Central memory CD8-positive, alpha-beta T cell (primary cell): ENCODE measurements around the gene BLMH.

Source experiments
- ATAC-seq: fragments of 150-1000 bp; cut with Tn5 transposase; replicated peaks from 2 replicates; pipeline ENCODE4 v1.10.0; 2022; ENCODE audit warnings: mild to moderate bottlenecking, moderate FRiP score, moderate number of reproducible peaks; ENCODE audit not compliant: poor library complexity, severe bottlenecking; ENCODE audit errors: extremely low read depth
- DNase-seq, 2 donors: peaks; one replicate each; pipeline ENCODE4 v3.0.0; 2021; ENCODE audit warnings: low spot score in 2 of 2
- H3K27ac Mint-ChIP-seq: one replicate; pipeline ENCODE4 v1.8.0; 2022; ENCODE audit warnings: low read depth, mild to moderate bottlenecking, moderate library complexity, mixed read lengths
- H3K27me3 Mint-ChIP-seq: one replicate; pipeline ENCODE4 v1.8.0; 2022; ENCODE audit warnings: mixed read lengths
- H3K36me3 Mint-ChIP-seq: one replicate; pipeline ENCODE4 v1.8.0; 2022; ENCODE audit warnings: mild to moderate bottlenecking, moderate library complexity, mixed read lengths; ENCODE audit not compliant: insufficient read depth
- H3K4me1 Mint-ChIP-seq: one replicate; pipeline ENCODE4 v1.8.0; 2022; ENCODE audit warnings: mixed read lengths
- H3K4me3 Mint-ChIP-seq: one replicate; pipeline ENCODE4 v1.8.0; 2022; ENCODE audit warnings: mild to moderate bottlenecking, moderate library complexity, mixed read lengths
- H3K9me3 Mint-ChIP-seq: one replicate; pipeline ENCODE4 v1.8.0; 2022; ENCODE audit warnings: mixed read lengths

BLMH gene

GRCh38 chr17:30200106-30200505 is 91.6 kb downstream of the BLMH start:
- H3K9me3 Mint-ChIP-seq: no peaks in the 10 kb centered on the region
- H3K4me3 Mint-ChIP-seq: no peak overlapping the region
- H3K27ac Mint-ChIP-seq: no peak overlapping the region
- ATAC-seq (no peak), DNase-seq (no peak)
- no peaks in the 10 kb centered on the region for H3K4me1 Mint-ChIP-seq
- H3K27me3 Mint-ChIP-seq: peaks cover 27% of the 10 kb centered on the region
- H3K36me3 Mint-ChIP-seq: no peaks in the 10 kb centered on the region

GRCh38 chr17:30199600-30199999 is 92.1 kb downstream of the BLMH start:
- DNase-seq: no peak
- no peaks in the 10 kb centered on the region for H3K4me1 Mint-ChIP-seq
- ATAC-seq: no peak
- H3K27me3 Mint-ChIP-seq: peaks cover 22% of the 10 kb centered on the region
- no peak overlapping the region for H3K27ac Mint-ChIP-seq
- no peaks in the 10 kb centered on the region for H3K36me3 Mint-ChIP-seq
- no peak overlapping the region for H3K4me3 Mint-ChIP-seq
- no peaks in the 10 kb centered on the region for H3K9me3 Mint-ChIP-seq
